HG02623 (cell line): Measurements from ENCODE around the gene OR56A3.
"Not testable (repeated sequence)": the region's sequence is repeated elsewhere in the genome, so short reads cannot be mapped to it uniquely, and the experiment has no call there.

Experiments
- ATAC-seq: cut with Tn5 transposase; IDR thresholded peaks from one replicate; pipeline ENCODE4 v1.9.1; 2021; ENCODE audit warnings: moderate library complexity; ENCODE audit not compliant: unreplicated experiment

OR56A3 gene, protein sequence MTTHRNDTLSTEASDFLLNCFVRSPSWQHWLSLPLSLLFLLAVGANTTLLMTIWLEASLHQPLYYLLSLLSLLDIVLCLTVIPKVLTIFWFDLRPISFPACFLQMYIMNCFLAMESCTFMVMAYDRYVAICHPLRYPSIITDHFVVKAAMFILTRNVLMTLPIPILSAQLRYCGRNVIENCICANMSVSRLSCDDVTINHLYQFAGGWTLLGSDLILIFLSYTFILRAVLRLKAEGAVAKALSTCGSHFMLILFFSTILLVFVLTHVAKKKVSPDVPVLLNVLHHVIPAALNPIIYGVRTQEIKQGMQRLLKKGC

DNA sequence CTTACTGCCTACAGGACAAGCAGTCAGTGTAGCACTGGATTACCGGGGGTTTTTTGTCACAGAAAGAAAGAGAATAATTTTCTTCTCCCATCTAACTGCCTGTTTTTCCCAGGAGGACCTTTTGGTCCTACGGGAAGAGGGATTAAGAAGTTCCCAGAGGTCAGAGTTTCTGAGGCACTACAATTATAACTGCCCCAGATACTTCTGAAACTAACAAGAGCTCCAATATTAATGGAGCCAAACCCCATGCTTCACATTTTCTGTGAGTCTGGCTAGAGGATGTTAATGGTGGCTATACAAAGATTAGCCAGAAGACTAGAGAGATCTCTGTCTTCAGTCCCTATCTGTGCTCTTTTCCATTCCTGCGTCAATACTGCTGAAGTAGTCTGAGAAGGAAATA, at the start of gene OR56A3:
TSS of gene OR56A3 (plus strand) at position 301 of the 400 bp plus-strand sequence. CDS start 5,096 bp downstream, outside the sequence.
- ATAC-seq = no peak

DNA sequence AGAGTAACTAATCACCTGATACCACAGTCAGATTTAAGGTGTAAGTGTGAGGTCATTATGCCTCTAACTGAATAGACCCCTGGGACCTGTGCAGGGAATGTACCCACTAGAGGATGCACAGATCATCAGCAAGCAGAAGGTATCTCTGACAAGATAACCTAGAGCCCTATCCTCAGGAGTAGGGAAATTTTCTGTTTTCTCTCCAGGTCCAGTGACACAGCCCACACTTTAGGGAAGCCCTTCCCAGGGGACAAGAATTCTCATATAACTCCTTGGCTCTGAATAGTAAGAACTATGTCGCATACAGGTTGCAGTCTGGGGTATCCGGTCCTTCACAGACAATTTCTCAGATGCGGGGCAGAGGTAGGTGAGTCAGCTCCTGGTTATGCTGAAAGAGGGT, 49.1 kb upstream of the OR56A3 start, which contains the start of gene OR52E5:
TSS of gene OR52E5 (plus strand) at position 301 of the 400 bp plus-strand sequence. CDS start 7,569 bp downstream, outside the sequence.
- no peak for ATAC-seq

DNA sequence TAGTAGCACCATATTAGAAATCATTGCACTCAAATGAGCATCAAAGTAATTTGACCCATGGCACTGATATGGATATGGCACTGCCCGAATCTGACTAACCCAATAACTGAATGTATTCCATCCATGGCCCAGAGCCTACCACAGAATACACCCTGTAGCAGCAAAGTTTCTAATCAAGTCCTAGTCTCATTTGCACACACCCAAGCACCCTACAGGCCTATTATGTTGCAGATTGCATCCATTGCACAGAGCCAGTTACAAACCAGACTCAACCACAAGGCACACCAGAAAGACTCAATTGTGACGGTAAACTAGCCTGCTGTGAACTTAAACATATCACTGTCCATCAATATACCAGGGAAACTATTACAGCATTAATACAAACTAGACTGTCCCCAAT, 42.5 kb upstream of the OR56A3 start:
- ATAC-seq = no peak

DNA sequence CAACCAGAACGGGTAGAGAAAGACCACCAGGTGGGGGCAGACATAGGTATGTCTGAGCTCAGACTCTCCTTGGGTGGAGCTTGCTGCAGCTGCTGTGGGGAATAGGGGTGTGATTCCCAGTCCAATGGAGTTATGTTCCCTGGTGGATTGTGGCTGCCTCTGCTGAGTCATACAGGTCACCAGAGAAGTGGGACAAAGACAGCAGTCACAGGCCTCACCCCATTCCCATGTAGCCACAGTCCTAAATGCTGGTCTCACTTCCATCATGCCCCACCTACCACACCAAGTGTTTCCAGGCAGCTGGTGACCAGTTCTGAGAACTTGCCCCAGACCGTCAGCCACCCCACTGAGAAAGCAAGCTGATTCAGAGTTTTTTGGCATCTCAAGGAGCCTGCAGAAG, 31.5 kb upstream of the OR56A3 start:
- no peak for ATAC-seq

DNA sequence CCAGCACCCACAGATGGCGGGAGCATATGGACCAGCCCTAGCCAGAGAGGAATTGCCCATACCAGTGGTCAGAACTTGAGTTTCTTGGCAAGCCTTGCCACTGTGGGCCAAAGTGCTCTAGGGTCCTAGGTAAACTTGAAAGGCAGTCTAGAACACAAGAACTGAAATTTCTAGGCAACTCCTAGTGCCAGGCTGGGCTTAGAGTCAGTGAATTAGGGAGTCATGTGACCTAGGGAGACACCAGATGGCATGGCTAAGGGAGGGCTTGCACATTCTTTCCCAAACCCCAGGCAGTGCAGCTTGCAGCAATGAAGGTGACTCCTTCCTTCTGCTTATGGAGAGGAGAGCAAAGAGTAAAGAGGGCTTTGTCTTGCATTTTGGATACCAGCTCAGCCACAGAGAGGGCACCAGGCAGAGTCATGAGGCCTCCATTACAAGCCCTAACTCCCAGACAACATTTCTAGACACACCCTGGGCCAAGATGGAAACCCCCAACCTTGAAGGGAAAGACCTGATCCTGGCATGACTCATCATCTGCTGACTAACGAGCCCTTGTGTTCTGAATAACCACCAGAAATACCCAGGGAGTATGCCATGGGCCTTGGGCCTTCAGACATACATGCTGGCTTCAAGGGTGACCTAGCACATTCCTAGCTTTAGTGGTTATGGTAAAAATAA, 19.2 kb upstream of the OR56A3 start:
- peak; percentile 81 for ATAC-seq

DNA sequence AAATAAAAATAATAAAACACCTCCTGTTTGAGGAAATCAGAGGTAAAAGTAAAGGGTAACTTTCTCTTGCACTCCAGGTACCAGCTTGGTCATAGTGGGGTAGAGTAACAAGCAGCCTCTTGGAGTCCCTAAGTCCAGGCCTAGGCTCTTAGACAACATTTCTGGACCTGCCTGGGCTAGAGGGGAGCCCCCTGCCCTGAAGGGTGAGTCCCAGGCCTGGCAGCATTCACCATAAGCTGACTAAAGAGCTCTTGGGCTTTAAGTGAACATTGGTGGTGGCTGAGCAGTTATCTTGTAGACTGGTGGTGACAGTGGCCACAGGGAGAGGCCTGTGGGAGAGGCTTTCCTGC, 18.6 kb upstream of the OR56A3 start:
- ATAC-seq = peak; percentile 34

DNA sequence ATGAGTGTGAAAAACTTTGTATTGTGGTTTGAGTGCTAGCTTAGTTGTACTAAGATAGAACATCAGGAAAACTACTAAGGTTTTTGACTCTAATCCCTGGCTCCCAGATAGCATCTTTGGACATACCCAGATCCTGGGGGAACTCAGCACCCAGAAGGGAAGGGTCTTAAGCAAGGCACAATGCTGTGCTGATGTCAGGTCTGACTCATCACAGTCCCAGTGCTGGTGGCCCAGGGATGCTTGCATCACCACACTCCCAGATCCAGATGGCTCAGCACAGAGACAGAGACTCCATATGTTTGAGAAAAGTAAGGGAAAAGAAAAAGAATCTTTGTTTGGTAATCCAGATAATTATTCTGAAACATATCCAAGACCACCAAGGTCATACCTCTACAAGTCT, 18.3 kb upstream of the OR56A3 start:
- ATAC-seq = peak; percentile 11

DNA sequence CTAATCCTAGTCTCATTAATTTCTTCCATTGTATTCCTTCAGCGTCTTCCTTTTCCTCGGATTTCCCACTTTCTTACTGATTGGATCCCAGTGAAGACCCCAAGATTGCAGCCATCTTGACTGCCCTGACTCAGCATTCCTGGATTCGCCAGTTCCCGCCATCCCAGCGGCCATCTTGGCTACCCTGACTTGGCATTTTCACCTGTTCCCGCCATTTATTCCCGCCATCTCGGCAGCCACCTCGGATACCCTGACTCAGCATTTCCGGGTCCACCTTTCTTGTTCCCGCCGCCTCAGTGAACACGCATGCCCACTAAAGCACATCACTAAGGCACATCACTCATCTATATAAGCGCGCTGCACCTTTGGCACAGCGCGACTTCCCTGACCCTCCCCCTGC, 13.8 kb upstream of the OR56A3 start:
- no peak for ATAC-seq

DNA sequence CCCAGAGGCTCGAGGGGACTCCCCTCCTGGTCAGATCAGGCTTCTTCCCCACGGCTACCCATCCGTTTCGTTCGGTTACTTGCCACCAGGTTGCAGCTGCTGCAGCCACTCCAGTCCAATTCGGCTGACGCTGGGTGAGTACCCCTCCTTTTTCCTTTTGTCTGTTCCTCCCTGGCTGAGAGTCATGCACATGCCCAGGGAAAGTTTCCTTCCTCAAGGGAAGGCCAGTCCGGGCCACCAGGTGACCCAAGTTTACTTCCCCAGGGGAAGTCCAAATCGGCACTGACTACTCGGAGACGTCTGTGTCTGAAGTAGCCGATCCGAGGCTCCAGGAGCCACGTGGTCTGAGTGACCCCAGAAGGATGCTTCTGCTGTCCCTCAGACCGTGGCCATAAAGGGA, 13.2 kb upstream of the OR56A3 start:
- ATAC-seq = no peak

DNA sequence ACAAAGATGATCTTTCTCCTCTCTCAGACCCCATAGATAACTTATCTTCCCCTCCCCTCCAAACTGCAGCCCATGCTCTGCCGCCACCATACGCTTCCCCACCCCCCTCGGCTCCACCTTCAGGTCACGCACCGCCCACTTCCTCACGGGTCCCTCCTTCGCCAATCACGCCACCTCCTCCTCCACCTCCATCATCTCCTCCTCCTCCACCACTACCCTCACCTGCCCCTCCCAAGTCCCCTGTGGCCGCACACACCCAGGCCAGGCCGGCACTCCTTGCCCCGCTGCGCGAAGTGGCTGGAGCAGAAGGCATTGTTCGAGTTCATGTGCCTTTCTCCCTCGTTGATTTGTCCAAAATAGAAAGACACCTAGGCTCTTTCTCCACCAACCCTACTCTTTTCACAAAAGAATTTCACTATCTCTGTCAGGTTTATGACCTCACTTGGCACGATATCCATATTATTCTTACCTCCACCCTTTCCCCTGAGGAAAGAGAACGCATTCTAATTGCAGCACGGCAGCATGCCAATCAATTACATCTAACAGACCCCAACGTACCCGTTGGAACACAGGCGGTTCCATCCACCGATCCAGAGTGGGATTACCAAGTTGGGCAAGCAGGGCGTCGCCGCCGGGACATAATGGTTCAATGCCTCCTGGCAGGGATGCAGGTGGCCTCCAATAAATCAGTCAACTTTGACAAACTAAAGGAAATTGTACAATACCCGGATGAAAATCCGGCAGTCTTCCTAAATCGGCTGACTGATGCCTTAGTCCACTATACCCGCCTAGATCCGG, 12.3 kb upstream of the OR56A3 start:
- ATAC-seq = no peak

DNA sequence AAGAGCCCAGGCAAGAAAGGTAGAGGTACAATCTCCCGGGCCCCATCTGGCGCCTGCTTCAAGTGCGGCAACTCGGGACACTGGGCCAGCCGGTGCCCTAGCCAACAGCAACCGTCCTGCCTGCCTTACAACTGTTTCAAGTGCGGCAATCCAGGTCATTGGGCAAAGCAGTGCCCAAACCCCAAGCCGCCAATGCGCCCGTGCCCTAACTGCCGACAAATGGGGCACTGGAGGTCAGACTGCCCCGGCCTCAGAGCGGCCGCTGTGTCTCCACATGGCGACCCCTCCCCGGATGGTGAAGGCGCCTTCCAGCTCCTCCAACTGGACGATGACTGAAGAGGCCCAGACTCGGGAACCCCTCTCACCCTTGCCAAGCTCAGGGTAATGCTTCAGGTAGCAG, 11.4 kb upstream of the OR56A3 start:
- no peak for ATAC-seq

DNA sequence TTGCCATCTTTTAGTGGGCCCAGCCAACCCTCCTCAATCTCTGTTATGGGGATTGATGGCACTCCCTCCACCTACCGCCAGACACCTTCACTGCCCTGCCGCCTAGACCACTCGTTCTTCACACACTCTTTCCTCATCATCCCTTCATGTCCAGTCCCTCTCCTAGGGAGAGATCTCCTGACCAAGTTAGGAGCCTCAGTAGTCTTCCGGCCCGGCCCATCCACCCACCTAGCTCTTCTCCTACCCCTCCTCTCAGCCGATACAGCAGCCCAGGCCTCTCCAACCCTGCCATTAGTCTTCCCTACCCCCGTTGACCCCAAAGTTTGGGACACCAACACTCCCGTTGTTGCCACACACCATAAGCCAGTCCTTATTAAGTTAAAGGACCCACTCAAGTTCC, 11.0 kb upstream of the OR56A3 start:
- no peak for ATAC-seq

DNA sequence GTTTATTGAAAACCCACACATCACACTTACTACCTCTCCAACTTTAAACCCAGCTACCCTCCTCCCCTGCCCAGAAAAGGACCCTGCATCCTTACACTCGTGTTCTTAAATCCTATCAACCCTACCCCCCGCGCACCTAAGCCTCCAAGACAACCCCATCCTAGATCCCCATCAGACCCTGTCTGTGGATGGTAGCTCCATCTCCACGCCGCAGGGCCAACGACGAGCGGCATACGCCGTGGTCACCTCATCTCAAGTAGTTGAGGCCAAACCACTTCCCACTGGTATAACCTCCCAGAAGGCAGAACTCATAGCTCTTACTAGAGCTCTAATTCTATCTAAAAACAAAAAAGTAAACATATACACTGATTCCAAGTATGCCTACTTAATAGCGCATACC, 9.4 kb upstream of the OR56A3 start:
- no peak for ATAC-seq

DNA sequence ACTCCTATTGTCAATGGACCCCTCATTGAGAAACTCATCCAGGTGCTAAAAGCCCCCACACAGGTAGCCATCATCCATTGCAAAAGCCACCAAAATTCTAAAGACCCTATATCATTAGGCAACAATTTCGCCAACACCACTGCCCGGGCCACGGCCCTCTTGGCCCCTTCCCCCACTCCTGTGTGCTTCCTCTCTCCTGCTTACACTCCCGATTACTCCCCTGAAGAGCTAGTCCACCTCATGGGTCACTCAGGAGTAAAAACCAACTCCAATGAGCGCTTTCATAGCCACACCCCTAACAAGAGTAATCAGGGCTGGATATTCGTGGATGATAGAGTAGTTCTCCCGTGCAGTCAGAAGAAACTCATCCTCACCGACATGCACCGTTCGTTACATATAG, 8.9 kb upstream of the OR56A3 start:
- ATAC-seq = no peak

DNA sequence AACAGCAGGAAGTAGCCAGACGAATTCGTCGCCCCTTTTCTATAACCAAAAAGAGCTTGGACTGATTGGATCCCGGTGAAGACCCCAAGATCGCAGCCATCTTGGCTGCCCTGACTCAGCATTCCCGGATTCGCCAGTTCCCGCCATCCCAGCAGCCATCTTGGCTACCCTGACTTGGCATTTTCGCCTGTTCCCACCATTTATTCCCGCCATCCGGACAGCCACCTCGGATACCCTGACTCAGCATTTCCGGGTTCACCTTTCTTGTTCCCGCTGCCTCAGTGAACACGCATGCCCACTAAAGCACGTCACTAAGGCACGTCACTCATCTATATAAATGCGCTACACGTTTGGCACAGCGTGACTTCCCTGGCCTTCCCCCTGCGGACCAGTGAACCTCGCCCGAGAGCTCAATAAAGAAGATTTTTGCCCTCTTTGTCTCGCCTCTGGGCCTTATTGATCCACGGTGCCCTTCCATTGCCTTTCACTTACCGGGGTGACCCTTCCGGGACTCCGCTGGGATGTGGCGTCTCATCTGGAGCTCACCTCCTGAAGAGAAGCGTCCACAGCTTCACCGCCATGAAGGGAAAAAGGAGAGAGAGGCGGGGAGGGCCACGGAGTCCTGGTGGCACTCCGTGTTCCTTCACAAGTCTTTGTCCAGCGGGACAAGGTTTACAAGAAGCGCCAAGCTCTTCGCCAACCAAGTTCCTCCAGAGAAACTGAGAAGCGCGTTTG, 4.0 kb upstream of the OR56A3 start:
- no peak for ATAC-seq

DNA sequence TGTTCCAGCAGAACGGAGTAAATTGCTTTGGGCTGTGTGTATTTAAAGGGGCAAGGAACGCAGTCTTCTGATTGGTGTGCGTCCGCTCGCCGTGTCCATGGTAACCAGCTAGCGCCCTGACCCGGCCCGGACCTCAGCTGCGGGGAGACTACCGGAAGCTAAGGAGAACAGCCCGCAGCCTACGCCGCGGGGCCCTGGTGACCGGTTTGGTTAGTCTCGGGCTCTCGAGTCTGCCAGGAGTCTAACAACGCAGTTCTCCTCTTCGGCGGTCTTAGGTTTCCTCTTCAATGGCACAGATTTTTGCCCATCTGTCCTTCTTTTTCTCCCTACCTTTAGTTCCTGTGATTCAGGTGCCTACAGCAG, 3.5 kb upstream of the OR56A3 start:
- no peak for ATAC-seq

DNA sequence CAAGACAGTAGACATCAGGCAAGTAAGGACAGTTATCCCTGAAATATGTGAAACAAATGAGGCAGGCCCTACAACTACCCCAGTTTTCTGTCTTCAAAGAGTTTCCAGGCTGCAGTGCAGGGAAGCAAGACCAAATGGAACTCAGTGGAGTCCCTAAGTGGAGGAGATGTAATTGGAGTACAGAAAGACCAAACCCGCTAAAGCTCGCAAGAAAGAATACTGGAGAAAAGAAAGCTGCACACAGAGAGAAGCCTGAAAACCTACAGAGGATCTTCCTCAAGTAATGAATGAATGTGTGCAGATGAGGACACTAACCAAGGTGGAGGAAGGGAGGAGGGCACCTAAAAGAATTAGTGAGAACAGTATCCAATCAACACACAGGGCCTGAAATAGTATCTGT, 1.3 kb upstream of the OR56A3 start:
- no peak for ATAC-seq

DNA sequence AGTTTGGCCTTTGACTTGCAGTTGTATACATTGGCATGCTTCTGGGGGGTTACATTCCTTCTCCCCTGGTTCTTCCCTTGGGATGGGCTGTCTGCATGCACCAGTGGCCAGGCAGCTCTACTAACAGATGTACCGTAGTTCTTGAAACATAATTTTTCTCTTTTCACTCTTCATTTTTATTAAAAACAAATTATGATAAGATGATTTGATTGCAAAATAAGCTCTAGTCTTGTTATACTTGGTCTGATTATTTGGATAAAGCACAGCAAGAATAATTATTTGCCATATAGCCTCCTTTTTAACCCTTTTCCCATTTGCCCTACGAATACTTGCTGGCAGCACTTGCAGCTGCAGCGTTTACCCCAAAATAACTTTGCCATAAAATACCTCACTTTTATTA, 13.5 kb downstream of the OR56A3 start:
- no peak for ATAC-seq

DNA sequence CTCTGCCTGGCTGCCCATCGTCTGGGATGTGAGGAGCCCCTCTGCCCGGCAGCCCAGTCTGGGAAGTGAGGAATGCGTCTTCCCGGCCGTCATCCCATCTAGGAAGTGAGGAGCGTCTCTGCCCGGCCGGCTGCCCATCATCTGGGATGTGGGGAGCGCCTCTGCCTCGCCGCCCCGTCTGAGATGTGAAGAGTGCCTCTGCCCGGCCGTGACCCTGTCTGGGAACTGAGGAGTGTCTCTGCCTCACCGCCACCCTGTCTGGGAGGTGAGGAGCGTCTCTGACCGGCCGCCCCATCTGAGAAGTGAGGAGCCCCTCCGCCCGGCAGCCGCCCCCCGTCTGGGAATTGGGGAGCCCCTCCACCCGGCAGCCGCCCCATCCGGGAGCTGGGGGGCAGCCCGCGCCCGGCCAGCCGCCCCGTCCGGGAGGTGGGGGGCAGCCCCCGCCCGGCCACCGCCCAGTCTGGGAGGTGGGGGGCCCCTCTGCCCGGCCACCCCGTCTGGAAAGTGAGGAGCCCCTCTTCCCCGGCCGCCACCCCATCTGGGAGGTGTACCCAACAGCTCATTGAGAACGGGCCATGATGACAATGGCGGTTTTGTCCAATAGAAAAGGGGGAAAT, 18.8 kb downstream of the OR56A3 start:
- not testable (repeated sequence) for ATAC-seq

DNA sequence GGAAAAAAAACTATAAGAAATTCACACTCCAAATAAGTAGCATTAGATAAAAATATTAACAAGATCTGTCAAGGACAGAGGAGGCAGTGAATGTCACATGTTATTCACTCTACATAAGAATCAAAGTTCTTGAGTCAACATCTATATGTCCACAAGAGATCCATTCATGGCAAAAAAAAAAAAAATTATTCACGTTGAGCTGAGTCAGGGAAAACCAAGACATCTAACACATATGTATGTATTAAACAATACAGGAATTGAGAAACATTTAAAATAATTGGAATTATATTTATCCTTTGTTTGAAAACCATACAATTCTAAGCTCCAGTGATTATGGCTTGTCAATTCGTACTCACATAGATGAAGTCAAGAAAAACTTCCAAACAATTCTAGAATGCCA, 24.9 kb downstream of the OR56A3 start:
- ATAC-seq = no peak

DNA sequence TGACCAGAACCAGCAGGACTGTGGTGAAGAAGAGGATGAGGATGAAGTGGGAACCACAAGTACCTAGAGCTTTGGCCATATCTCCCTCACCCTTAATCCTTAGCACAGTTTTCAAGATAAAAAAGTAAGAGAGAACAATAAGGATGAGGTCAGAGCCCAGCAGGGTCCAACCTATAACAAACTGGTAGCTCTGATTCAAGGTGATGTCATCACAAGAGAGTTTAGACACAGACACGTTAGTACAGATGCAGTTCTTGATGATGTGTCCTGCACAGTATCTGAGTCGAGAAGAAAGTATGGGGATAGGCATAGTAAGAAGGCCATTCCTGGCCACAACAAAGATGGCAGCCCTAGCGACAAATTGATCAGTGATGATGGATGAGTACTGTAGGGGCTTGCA, 25.7 kb downstream of the OR56A3 start:
- ATAC-seq = no peak
